Spinal cord (tissue), 10 donors: ENCODE measurements around the gene POLD1. TPM values are rescaled to one million over a fixed set of nuclear protein-coding genes. Genes with fewer than 3 reads are reported as not detected.

Experiments used
- DNase-seq, 6 donors: peaks; one replicate each; pipeline versions ENCODE4 v3.0.0 to v3.0.0-alpha.2; 2013 to 2015; ENCODE audit warnings: low spot score in 6 of 6, low read depth in 4 of 6
- H3K27ac ChIP-seq: one replicate; pipeline ENCODE4 v1.5.1; 2013; ENCODE audit warnings: low read depth, low read length, control low read depth
- H3K27me3 ChIP-seq: one replicate; pipeline ENCODE4 v1.6.1; 2013; ENCODE audit warnings: low read length; ENCODE audit not compliant: control insufficient read depth, insufficient read depth
- H3K36me3 ChIP-seq: one replicate; pipeline ENCODE4 v1.6.1; 2013; ENCODE audit warnings: low read length; ENCODE audit not compliant: control insufficient read depth, insufficient read depth
- H3K4me1 ChIP-seq: one replicate; pipeline ENCODE4 v1.6.1; 2013; ENCODE audit warnings: low read length; ENCODE audit not compliant: control insufficient read depth, insufficient read depth
- H3K4me3 ChIP-seq: one replicate; pipeline ENCODE4 v1.5.1; 2013; ENCODE audit warnings: low read depth, low read length, control low read depth
- H3K9me3 ChIP-seq: one replicate; pipeline ENCODE4 v1.6.1; 2013; ENCODE audit warnings: low read length; ENCODE audit not compliant: control insufficient read depth, insufficient read depth
- WGBS: methylation state at CpG from one replicate; pipeline ENCODE4 v1.1.5; 2013; ENCODE audit warnings: missing lambda C conversion rate; ENCODE audit not compliant: insufficient coverage; 5-methylcytosine and 5-hydroxymethylcytosine counted together
- polyA plus RNA-seq, 2 donors: library from polyadenylated mRNA; unstranded; fragments of 120-200 nt; gene quantifications; one replicate each; pipeline ENCODE4 v1.2.1, GENCODE V29; 2013; ENCODE audit not compliant: insufficient read length in 2 of 2
- total RNA-seq, 2 donors: library from RNA; depleted of rRNA in 1 of 2; stranded (reverse); fragments of 120-200 nt in 1 of 2; fragments of >200 nt in 1 of 2; gene quantifications; one replicate each; pipeline versions ENCODE4 v1.2.3 to v1.2.4, GENCODE V29; 2013 to 2014
- donor health status: healthy.

POLD1 gene
- total and polyA plus RNA-seq, 4 donors: 13.1 to 29.1 (median 25.0) TPM

GRCh38 chr19:50460161-50460765 is 76.1 kb downstream of the POLD1 start:
- no peak overlapping the region for H3K27ac ChIP-seq
- H3K9me3 ChIP-seq: no peaks in the 10 kb centered on the region
- DNase-seq: no peak
- 47% methylated on average over 13 of the region's 13 CpGs for WGBS
- peaks cover 5% of the 10 kb centered on the region for H3K4me1 ChIP-seq
- H3K36me3 ChIP-seq: peaks cover 6% of the 10 kb centered on the region
- peaks cover 16% of the 10 kb centered on the region for H3K27me3 ChIP-seq
- H3K4me3 ChIP-seq: no peak overlapping the region

- H3K9me3 ChIP-seq: no peaks in the 10 kb centered on the region
- peak in 5 of 6 donors; percentile 23 to 79 (median 35) for DNase-seq
- peaks cover 16% of the 10 kb centered on the region for H3K27me3 ChIP-seq
- WGBS: 30% methylated on average over 18 of the region's 28 CpGs
- peaks cover 10% of the 10 kb centered on the region for H3K4me1 ChIP-seq
- no peak overlapping the region for H3K27ac ChIP-seq
- no peak overlapping the region for H3K4me3 ChIP-seq
- peaks cover 7% of the 10 kb centered on the region for H3K36me3 ChIP-seq
Observed at GRCh38 chr19:50461066-50461875, 77.1 kb downstream of the POLD1 start.

DNA sequence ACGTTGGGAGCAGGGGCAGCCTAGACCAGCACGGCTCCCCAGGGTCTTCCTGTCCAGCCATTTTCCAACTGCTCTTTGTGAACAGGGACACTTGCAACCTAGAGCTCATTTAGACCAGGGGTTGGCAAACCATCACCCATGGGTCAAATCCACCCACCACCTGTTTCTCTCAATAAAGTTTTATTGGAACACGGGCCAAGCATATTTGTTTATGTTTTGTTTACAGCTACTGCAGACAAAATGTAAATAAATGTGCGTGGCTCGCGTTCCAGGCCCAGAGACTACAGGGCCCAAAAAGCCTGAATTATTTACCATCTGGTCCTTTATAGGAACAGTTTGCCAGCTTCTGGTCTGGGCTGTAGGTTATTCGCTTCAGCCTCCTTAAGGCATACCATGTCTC is 78.8 kb downstream of the POLD1 start:
- no peak for DNase-seq
- Histone ChIP-seq H3K27me3 (peaks cover 11% of the 10 kb centered on the region), H3K4me1 (peaks cover 17% of the 10 kb centered on the region), H3K9me3 (no peaks in the 10 kb centered on the region), H3K27ac (no peak overlapping the region), H3K4me3 (no peak overlapping the region), H3K36me3 (peaks cover 9% of the 10 kb centered on the region)
- 81% methylated on average over 7 of the region's 7 CpGs for WGBS

- no peak overlapping the region for H3K4me3 ChIP-seq
- peaks cover 3% of the 10 kb centered on the region for H3K27me3 ChIP-seq
- H3K27ac ChIP-seq: no peak overlapping the region
- H3K36me3 ChIP-seq: peaks cover 9% of the 10 kb centered on the region
- 92% methylated on average over 19 of the region's 19 CpGs for WGBS
- no peak for DNase-seq
- H3K9me3 ChIP-seq: no peaks in the 10 kb centered on the region
- H3K4me1 ChIP-seq: peaks cover 12% of the 10 kb centered on the region
Observed at GRCh38 chr19:50464348-50464747, 80.2 kb downstream of the POLD1 start.

- no peaks in the 10 kb centered on the region for H3K9me3 ChIP-seq
- no peak for DNase-seq
- peaks cover 1% of the 10 kb centered on the region for H3K27me3 ChIP-seq
- H3K36me3 ChIP-seq: peaks cover 9% of the 10 kb centered on the region
- H3K27ac ChIP-seq: no peak overlapping the region
- 91% methylated on average over 13 of the region's 13 CpGs for WGBS
- H3K4me3 ChIP-seq: no peak overlapping the region
- peaks cover 12% of the 10 kb centered on the region for H3K4me1 ChIP-seq
Observed at GRCh38 chr19:50465000-50465399, 80.9 kb downstream of the POLD1 start.

DNA sequence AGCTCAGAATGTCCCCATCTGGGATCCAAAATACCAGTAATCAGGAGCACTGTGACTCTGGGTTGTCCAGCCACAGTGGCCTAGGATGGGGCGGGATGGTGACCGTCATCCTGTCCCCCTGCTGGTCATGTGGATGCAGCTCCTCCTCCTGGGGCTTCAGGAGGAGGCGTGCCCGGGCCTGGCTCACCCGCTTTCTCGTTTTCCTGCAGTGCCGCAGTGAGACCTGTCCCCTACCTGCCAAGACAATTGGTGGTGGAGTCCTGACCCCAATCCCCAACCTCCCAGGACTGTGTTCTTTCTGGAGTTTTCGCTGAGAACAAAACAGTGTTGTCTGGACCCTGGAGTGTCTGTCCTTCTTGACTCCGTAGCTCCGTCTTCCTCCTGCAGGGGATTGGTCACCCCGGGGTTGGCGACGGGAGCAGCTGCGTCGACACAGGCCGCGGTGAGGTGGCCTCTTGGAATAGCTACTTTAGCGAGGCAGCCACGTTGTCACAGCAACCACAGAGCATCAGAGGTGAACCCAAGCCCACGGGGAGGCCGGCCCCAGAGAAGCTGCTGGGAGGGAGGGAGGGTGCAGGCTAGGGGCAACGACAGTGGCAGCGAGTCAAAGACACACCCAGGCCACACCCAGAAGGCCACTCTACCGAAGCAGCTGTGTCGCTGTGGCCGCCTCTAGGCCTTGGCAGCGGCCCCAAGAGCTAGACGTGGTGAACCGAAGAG is 82.0 kb downstream of the POLD1 start:
- Histone ChIP-seq H3K27me3 (no peaks in the 10 kb centered on the region), H3K4me1 (peaks cover 12% of the 10 kb centered on the region), H3K9me3 (no peaks in the 10 kb centered on the region), H3K36me3 (peaks cover 9% of the 10 kb centered on the region), H3K4me3 (no peak overlapping the region), H3K27ac (no peak overlapping the region)
- DNase-seq: peak in 1 of 6 donors; percentile 31
- WGBS: 25% methylated on average over 26 of the region's 29 CpGs

DNA sequence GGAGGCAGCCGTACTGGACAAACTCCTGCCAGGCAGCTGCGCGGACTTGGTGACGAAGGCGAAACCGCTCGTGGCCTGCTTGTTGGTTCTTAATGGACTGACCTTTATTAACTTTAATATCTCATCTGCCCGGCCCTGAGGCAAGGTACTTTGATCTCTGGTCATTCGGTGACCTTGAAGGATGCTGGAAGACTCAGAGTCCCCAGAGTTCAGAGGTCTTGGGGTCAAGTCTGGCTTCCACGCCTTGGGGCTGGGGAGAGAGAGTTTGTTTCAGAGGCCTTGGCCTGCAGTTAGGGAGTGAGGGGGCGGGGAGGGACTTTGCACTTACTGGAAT is 82.5 kb downstream of the POLD1 start:
- no peaks in the 10 kb centered on the region for H3K27me3 ChIP-seq
- H3K27ac ChIP-seq: no peak overlapping the region
- H3K36me3 ChIP-seq: peaks cover 9% of the 10 kb centered on the region

DNA sequence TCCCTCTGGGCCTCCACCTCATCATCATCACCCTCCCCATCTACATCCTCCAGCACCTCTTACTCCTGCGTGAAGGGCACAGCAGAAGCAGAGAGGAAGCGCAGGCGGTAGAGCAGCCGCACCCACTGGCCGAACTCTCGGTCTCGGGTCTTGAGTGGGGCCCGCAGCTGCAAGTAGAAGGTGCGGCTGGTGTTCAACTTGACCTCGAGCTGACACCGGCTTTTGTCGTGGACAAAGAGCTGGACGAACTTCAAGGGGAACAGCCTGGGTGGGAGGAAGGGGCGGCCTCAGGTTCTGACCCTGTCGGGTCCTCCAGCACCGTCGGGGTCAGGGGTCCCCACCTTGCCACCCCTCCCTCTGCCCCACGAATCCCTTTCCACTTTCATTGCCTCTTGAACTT is 83.4 kb downstream of the POLD1 start:
- H3K27me3 ChIP-seq: no peaks in the 10 kb centered on the region
- H3K36me3 ChIP-seq: peaks cover 9% of the 10 kb centered on the region
- WGBS: 77% methylated on average over 18 of the region's 18 CpGs
- no peaks in the 10 kb centered on the region for H3K9me3 ChIP-seq
- H3K4me3 ChIP-seq: no peak overlapping the region
- H3K27ac ChIP-seq: no peak overlapping the region
- H3K4me1 ChIP-seq: peaks cover 12% of the 10 kb centered on the region
- DNase-seq: no peak

More for the DNA sequence above, 82.5 kb downstream of the POLD1 start:
- Histone ChIP-seq H3K4me1 (peaks cover 12% of the 10 kb centered on the region), H3K4me3 (no peak overlapping the region), H3K9me3 (no peaks in the 10 kb centered on the region)
- DNase-seq: no peak
- 59% methylated on average over 4 of the region's 11 CpGs for WGBS
